Pancreas (tissue), 10 donors: ENCODE data around the gene MAGI1. TPM values are rescaled to one million over a fixed set of nuclear protein-coding genes. Genes with fewer than 3 reads are reported as not detected.

Experiments
- ATAC-seq, 4 donors: fragments of 200-7000 bp; cut with Tn5 transposase; one replicate each; pipeline versions ENCODE4 v1.8.0 to v1.9.1; 2020; ENCODE audit warnings: mild to moderate bottlenecking in 4 of 4, moderate library complexity in 4 of 4
- DNase-seq, 6 donors: peaks; one replicate each; pipeline ENCODE4 v3.0.0-alpha.2; 2020
- FAIRE-seq: peaks from 2 replicates; lab custom pipeline; 2012; peaks lifted over from hg19 to GRCh38; lab: Jason Lieb, UNC
- H3K27ac ChIP-seq, 4 donors: fragments of 200-600 bp; sonication (generic); 1 replicate in 3 of 4; 2 replicates in 1 of 4; pipeline versions ENCODE4 v1.5.0 to v1.8.0; 2020
- H3K27me3 ChIP-seq, 4 donors: fragments of 200-600 bp; one replicate each; pipeline ENCODE4 v1.8.0; 2021
- H3K36me3 ChIP-seq, 3 donors: fragments of 200-600 bp; sonication (generic) in 1 of 3; one replicate each; pipeline versions ENCODE4 v1.5.0 to v1.8.0; 2020 to 2021
- H3K4me1 ChIP-seq, 3 donors: fragments of 200-600 bp; one replicate each; pipeline ENCODE4 v1.8.0; 2021
- H3K4me3 ChIP-seq, 4 donors: fragments of 200-600 bp; sonication (generic) in 2 of 4; one replicate each; pipeline versions ENCODE4 v1.5.0 to v1.8.0; 2020 to 2021
- H3K9me3 ChIP-seq, 4 donors: fragments of 200-600 bp; one replicate each; pipeline ENCODE4 v1.8.0; 2021
- WGBS, 2 donors: extraction: QIAGEN DNeasy Blood & Tissue Kit; methylation state at CpG; one replicate each; pipeline ENCODE4 v1.1.7; 2013; 5-methylcytosine and 5-hydroxymethylcytosine counted together
- intact Hi-C, 3 donors: fragments of 100-400 bp; cut with DNase I; formaldehyde crosslinking; loops; one replicate each; pipeline versions ENCODE4 v1.11.1 to v1.14.2; 2022
- polyA plus RNA-seq, 2 donors: library from polyadenylated mRNA; stranded (reverse); fragments of 200-250 nt; gene quantifications; one replicate each; pipeline ENCODE4 v1.2.3, GENCODE V29; 2013
- total RNA-seq, 6 donors: library from RNA; stranded (reverse); fragmentation: NEBNext Ultra II Directional in 4 of 6; extraction: Animal tissue kit (Norgen Biotek cat#: 25700) in 4 of 6; gene quantifications; one replicate each; pipeline versions ENCODE4 v1.2.1 to v1.2.4, GENCODE V29; 2021 to 2023
- TF ChIP-seq, protein P1 (sequence below), 4 donors: fragments of 200-600 bp; sonication (generic) in 3 of 4; IDR thresholded peaks; one replicate each; pipeline versions ENCODE4 v1.5.0 to v1.8.0; 2021; ENCODE audit warnings: antibody characterized with exemption in 4 of 4
- donor health status: healthy with polysubstance abuse.
- donor health status: DM: no; HTN: no; CAD: no; lungs with moderate emphysema.
- donor health status: DM: no; HTN: no; CAD: no.
- donor health status: control.
- donor health status: control.
- donor health status: Bipolar disorder and iron deficiency.
- donor health status: DM: yes; HTN: yes; CAD: no.
- donor health status: DM: no; HTN: no; CAD: no.
- donor health status: DM: no; HTN: no; CAD: no.
- donor health status: DM: yes; HTN: yes; CAD: no.

The MAGI1 gene
- total and polyA plus RNA-seq, 8 donors, result 19.7 to 45.1 (median 28.0) TPM

DNA sequence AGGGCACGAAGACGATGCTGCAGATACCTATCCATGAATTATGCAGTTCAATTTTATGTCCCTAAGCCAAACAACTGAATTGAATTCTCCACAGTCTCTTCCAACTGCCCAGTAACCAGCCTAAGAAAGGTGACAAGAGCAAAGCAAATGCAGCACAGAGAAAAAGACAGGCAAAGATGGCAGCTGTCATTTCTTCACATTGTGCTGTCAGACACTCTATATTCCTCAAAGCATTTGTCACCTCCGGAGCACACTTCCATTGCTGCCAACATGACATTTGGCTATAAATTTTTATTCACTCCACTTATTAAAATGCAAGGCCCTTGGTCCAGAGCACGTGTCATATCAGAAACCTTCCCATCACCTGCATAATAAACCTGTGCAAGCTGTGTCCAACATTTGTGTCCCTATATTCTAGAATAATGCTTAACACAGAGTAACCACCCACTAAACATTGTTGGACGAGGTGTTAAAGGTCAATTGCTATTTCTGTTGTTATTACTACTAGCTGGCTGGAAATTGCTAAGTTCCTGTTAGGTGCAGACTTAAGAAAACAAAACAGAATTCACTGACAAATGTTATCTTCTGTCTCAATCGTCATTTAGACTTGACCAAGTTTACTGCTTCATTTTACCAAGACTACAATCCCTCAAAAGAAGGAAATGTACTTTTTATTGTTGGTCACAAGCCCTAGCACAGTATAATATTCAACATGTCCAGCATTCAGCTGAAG is 89.7 kb downstream of the MAGI1 start:
- H3K36me3 ChIP-seq, result no peaks in the 10 kb centered on the region
- no peaks in the 10 kb centered on the region for H3K9me3 ChIP-seq
- DNase-seq (no peak), FAIRE-seq (peak; percentile 32), ATAC-seq (no peak)
- intact Hi-C loops, result no loop called here
- peak overlapping the region in 3 of 4 donors; percentile 17 to 60 (median 56) for H3K27ac ChIP-seq
- H3K4me3 ChIP-seq, result no peak overlapping the region
- TF ChIP-seq, protein P1, sequence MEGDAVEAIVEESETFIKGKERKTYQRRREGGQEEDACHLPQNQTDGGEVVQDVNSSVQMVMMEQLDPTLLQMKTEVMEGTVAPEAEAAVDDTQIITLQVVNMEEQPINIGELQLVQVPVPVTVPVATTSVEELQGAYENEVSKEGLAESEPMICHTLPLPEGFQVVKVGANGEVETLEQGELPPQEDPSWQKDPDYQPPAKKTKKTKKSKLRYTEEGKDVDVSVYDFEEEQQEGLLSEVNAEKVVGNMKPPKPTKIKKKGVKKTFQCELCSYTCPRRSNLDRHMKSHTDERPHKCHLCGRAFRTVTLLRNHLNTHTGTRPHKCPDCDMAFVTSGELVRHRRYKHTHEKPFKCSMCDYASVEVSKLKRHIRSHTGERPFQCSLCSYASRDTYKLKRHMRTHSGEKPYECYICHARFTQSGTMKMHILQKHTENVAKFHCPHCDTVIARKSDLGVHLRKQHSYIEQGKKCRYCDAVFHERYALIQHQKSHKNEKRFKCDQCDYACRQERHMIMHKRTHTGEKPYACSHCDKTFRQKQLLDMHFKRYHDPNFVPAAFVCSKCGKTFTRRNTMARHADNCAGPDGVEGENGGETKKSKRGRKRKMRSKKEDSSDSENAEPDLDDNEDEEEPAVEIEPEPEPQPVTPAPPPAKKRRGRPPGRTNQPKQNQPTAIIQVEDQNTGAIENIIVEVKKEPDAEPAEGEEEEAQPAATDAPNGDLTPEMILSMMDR (IDR thresholded peaks at IDR 0.05), result no peak
- H3K4me1 ChIP-seq, result peaks cover 31 to 60% (median 43%) of the 10 kb centered on the region in 3 donors
- WGBS, 2 donors, result 49% methylated on average over 6 of the region's 6 CpGs
- H3K27me3 ChIP-seq, result no peaks in the 10 kb centered on the region

DNA sequence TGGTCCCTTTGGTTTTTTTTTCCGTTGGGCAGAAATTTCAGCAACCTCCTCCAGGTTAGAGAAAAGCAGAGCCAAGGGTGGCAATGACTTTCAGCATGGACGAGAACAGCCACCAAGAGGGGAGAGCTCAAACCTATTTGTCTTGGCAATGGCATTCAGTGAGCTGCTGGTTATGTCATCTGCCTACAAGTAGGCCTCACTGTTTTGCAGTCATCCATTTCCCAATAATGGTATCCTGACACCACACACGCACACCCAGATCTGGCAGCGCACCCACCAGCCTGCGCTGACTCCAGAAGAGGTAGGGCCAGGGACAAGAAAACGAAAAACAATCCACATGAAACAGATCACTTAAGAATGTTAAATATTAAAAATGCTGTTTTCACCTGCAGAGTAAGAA is 92.3 kb downstream of the MAGI1 start:
- Histone ChIP-seq H3K27ac (peak overlapping the region in 3 of 4 donors; percentile 18 to 74 (median 61)), H3K36me3 (no peaks in the 10 kb centered on the region), H3K9me3 (no peaks in the 10 kb centered on the region), H3K4me1 (peaks cover 19 to 41% (median 25%) of the 10 kb centered on the region in 3 donors), H3K4me3 (no peak overlapping the region), H3K27me3 (no peaks in the 10 kb centered on the region)
- 56 to 63% methylated on average over 6 of the region's 6 CpGs for WGBS, 2 donors
- FAIRE-seq (no peak), ATAC-seq (peak; percentile 26 to 61 (median 50)), DNase-seq (no peak)
- TF ChIP-seq, protein P1 (IDR thresholded peaks at IDR 0.05), result no peak
- intact Hi-C loops, result no loop called here

DNA sequence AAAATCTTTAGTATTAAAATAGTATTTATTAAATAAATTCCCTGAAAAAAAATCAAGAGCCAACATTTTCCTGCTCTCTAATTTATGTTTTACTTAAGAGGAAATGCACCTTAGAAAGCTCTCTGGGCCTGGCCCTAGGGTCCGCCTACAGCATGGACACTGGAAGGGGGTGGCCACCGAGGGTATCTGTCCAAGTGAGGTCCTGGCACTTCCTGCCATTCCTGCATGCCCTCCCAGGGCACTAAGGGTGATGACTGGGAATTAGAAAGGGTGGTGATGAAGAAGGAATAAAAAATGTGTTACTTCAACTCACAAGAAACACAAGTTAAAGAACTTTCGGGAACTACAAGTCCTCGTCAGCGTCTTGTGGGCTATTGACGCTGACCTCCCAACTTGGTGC is 92.8 kb downstream of the MAGI1 start:
- no peak for DNase-seq
- WGBS, 2 donors, result 82 to 86% methylated on average over 6 of the region's 6 CpGs
- FAIRE-seq, result no peak
- Histone ChIP-seq H3K27me3 (no peaks in the 10 kb centered on the region), H3K9me3 (no peaks in the 10 kb centered on the region), H3K27ac (peak overlapping the region in 3 of 4 donors; percentile 18 to 74 (median 61)), H3K4me1 (peaks cover 19 to 36% (median 22%) of the 10 kb centered on the region in 3 donors), H3K4me3 (no peak overlapping the region), H3K36me3 (no peaks in the 10 kb centered on the region)
- intact Hi-C loops, result no loop called here
- ATAC-seq, result peak in 1 of 4 donors; percentile 31
- TF ChIP-seq, protein P1 (IDR thresholded peaks at IDR 0.05), result no peak

DNA sequence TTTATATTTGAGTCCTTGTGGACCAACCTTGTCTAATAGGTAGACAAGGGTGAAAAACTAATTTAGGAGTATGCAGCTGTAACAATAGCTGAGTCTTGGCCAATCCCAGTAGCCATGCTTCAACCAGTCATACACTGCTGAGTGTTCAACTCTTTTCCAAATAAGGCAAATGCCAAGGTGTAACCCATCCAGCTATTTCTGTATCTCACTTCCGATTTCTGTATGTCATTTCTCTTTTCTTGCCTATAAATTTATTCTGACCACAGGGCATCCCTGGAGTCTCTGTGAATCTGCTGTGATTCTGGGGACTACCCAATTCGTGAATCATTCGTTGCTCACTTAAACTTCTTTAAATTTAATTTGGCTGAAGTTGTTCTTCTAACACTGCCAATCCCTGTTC is 93.2 kb downstream of the MAGI1 start:
- Histone ChIP-seq H3K27ac (peak overlapping the region in 3 of 4 donors; percentile 18 to 74 (median 61)), H3K36me3 (no peaks in the 10 kb centered on the region), H3K27me3 (no peaks in the 10 kb centered on the region), H3K9me3 (no peaks in the 10 kb centered on the region), H3K4me1 (peaks cover 19 to 36% (median 22%) of the 10 kb centered on the region in 3 donors), H3K4me3 (no peak overlapping the region)
- TF ChIP-seq, protein P1 (IDR thresholded peaks at IDR 0.05), result no peak
- ATAC-seq (no peak), DNase-seq (no peak), FAIRE-seq (no peak)
- intact Hi-C loops, result no loop called here
- 90% methylated on average over 3 of the region's 3 CpGs for whole genome bisulfite sequencing, 2 donors

DNA sequence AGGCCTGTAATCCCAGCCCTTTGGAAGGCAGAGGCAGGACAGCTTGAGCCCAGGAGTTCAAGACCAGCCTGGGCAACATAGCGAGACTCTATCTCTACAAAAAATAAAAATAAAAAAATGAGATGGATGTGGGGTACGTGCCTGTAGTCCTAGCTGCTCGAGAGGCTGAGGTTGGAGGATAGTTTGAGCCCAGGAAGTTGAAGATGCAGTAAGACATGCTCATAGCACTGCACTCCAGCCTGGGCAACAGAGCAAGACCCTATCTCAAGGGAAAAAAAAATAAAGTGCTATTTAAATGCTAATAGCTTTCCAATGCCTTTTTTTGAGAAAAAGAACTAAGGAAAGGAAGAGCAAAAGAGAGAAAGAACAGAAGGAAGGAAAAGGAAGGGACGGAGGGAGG is 94.5 kb downstream of the MAGI1 start:
- TF ChIP-seq, protein P1 (IDR thresholded peaks at IDR 0.05), result no peak
- 97 to 99% methylated on average over 4 of the region's 4 CpGs for WGBS, 2 donors
- Histone ChIP-seq H3K9me3 (no peaks in the 10 kb centered on the region), H3K27ac (no peak overlapping the region), H3K36me3 (no peaks in the 10 kb centered on the region), H3K4me1 (peaks cover 9 to 25% (median 12%) of the 10 kb centered on the region in 3 donors), H3K27me3 (no peaks in the 10 kb centered on the region), H3K4me3 (no peak overlapping the region)
- DNase-seq, result no peak
- ATAC-seq, result no peak
- intact Hi-C loops, result no loop called here
- FAIRE-seq, result no peak
